ENCODE results near the gene RPL5. TPM values are rescaled to one million over a fixed set of nuclear protein-coding genes. Genes with fewer than 3 reads are reported as not detected.
"Not testable (repeated sequence)": the region's sequence is repeated elsewhere in the genome, so short reads cannot be mapped to it uniquely, and the experiment has no call there.

The RPL5 gene
- 646 and 1,004 TPM in 2 replicates for total RNA-seq (2014; rRNA removed; shearing (Covaris generic))

DNA sequence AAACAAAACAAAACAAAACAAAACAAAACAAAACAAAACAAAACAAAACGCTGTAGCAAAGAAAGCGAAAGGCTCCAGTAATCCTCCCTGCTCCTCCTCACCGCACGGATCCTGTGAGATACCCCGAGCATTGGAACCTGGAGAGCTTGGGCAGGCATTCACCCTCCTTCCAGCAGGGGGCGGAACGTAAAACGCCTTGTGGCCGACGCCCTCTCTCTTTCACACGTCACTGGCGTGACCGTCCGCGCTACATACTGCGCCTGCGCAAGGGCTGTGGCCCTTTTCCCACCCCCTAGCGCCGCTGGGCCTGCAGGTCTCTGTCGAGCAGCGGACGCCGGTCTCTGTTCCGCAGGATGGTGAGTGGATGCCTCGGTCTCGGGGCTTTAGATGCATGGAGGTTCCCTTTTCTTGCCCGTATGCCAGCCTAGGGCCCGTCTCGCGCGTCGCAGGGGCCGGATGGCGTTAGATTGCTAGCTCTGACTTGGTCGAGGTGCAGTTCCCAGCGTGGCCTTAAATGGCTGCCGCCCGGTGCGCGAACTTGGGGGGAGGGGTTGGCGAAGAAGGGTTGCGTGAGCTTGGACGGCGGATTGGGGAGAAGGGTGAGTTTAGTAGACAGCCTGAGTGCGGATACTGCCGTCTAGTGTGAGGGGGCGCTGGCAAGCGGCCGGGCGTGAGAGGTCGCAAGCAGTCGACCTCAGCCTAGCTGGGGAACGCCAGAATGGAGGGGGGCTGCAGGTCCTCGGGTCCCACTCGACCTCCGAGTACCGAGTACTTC, at the start of gene RPL5:
Gene RPL5 (plus strand): TSS at position 279 of the 775 bp plus-strand sequence. CDS start 75 bp downstream, at position 354.
- peaks cover 50% of the 10 kb centered on the region for H3K36me3 ChIP-seq
- H3K27ac ChIP-seq, result peak within 1 kb of the TSS; percentile 83
- no peaks in the 10 kb centered on the region for H3K9me3 ChIP-seq (replicated peaks)
- H3K4me1 ChIP-seq (replicated peaks), result peaks cover 11% of the 10 kb centered on the region
- H3K27me3 ChIP-seq (replicated peaks), result no peaks in the 10 kb centered on the region
- peak; percentile 97 to 99 for DNase-seq (ENCODE audit: low read depth in 1 of 2, low spot score in 2 of 2)
- peak within 1 kb of the TSS; percentile 92 for H3K4me3 ChIP-seq

DNA sequence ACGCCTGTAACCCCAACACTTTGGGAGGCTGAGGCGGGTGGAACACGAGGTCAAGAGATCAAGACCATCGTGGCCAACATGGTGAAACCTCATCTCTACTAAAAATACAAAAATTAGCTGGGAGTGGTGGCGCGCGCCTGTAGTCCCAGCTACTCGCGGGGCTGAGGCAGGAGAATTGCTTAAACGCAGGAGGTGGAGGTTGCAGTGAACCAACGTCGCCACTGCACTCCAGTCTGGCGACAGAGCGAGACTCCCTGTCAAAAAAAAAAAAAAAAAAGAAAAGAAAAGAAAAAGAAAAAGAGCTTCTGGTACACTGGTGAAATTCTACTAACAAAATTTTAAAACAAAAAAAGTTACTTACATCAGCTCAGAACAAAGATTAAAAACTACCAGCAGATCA, 48.3 kb upstream of the RPL5 start:
- H3K4me1 ChIP-seq (replicated peaks); H3K27me3 ChIP-seq (replicated peaks); H3K36me3 ChIP-seq; H3K9me3 ChIP-seq (replicated peaks); DNase-seq (ENCODE audit: low read depth in 1 of 2, low spot score in 2 of 2): not testable (repeated sequence)
- H3K27ac ChIP-seq, result peak overlapping the region; percentile 78; the same call in 1 of the 2 replicates
- peak overlapping the region; percentile 81 for H3K4me3 ChIP-seq

DNA sequence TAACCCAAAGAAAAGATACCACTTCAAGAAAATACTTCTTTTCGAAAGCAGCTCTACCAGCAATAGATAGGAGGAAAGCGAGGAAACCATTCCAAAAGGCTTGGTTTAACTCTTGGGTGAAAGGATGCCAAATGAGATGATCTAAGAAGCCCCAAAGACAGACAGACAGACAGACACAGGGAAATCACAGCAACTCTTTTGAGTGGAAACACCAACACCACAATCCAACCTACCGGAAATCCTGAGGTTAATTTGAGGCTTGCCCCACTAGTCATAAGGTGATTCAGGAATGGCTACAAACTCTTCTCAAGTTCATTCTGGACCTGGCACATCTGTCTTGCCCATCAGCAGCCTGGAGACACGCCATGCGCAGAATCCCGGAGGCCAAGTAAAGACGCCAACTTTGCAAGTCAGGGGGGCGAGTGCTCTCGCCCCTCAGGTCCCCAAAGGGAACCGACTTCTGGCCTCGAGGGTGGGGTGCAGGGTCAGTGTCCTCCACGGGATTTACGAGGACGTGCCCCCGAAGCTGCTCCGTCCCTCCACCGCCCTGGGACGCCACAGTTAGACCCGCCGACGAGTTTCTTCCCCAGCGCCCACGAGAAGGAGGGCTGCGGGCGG, 47.7 kb upstream of the RPL5 start:
- Histone ChIP-seq H3K4me3 (peak overlapping the region; percentile 81), H3K9me3 (replicated peaks) (no peaks in the 10 kb centered on the region), H3K27ac (peak overlapping the region; percentile 78), H3K4me1 (replicated peaks) (no peaks in the 10 kb centered on the region), H3K27me3 (replicated peaks) (no peaks in the 10 kb centered on the region), H3K36me3 (peaks cover 5% of the 10 kb centered on the region)
- peak; percentile 44 to 55 for DNase-seq (ENCODE audit: low read depth in 1 of 2, low spot score in 2 of 2)

DNA sequence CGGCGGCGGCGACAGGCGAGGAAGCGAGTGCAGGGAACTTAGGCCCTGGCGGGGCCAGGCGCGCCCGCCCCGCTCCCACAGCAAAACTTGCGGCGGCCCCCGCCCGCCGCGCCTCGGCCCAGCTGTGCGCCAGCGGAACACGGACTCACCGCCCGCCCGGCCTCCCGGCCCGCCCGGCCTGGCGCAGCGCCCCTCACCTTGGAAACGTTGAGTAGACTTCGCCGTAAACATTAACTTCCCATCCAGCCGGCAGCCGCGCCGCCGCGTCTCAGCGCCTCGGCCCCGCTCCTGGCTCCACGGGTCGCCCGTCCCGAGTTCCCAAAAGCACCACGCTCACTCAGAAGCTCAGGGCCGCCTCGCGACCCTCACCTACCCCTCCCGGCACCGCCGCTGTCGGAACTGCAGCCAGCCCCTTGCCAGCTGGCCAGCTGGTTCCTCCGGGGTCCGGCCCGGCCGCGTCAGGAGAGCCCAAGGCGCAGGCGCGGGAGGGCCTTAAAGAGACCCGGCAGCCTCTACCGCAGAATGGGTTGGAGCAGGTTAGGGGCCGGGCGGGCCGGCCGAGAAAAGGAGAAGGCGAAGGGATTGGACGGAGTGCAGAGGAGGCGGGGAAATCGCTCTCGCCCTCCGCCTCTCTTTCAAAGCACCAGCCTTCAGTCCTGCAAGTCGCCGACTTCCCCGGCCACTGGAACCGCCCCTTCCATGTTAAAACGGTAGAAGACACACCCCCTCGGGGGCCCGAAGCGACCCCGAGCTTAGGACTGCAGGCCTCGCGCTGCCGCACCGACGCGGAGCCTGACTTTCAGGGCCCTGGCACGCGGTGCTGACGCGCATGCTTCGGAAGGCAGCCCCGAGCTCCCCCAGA, 47.0 kb upstream of the RPL5 start, which contains the start of gene EVI5:
Gene EVI5 (minus strand): TSS at position 470 of the 862 bp plus-strand sequence. CDS start 48,562 bp downstream, outside the sequence.
- H3K27ac ChIP-seq, result peak within 1 kb of the TSS; percentile 78
- H3K27me3 ChIP-seq (replicated peaks), result no peaks in the 10 kb centered on the region
- peaks cover 5% of the 10 kb centered on the region for H3K36me3 ChIP-seq
- peak within 1 kb of the TSS; percentile 81 for H3K4me3 ChIP-seq
- peak; percentile 96 to 97 for DNase-seq (ENCODE audit: low read depth in 1 of 2, low spot score in 2 of 2)
- no peaks in the 10 kb centered on the region for H3K4me1 ChIP-seq (replicated peaks)
- no peaks in the 10 kb centered on the region for H3K9me3 ChIP-seq (replicated peaks)

DNA sequence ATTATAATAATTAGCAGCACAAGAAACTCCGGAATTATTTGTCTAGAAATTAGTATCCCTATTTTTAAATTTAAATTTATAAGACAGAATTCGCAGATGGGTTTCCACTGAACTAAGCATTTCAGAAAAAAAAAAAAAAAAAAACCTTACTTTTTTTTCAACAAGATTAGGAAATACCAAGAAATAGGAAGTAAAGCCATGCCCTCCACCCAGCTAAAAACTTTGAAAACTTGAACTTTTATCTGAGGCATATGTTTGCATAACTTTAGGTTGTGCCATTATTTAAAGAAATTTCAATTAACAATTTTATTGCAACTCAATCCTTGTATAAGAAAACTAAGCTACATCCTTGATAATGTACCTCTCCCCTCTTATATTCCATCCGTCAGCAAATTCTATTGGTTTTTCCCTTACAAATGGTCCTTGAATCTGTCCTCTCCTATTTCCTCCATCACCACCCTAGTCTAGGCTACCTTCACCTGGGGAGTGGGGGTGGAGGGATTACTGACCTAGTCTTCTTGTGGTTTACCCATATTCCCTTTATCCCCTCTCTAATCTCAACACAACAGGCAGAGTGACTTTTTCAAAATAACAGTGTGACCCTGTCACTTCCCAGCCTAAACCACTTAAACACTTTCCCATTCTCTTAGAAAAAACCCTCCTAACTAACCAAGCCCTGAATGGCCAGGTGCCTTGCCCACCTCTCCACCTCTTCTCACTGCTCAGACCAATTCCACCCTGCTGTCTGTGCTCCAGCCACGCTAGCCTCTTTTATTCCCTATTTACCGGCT, 45.5 kb upstream of the RPL5 start:
- Histone ChIP-seq H3K27me3 (replicated peaks) (no peaks in the 10 kb centered on the region), H3K4me1 (replicated peaks) (no peaks in the 10 kb centered on the region), H3K36me3 (peaks cover 5% of the 10 kb centered on the region), H3K9me3 (replicated peaks) (no peaks in the 10 kb centered on the region), H3K27ac (no peak overlapping the region), H3K4me3 (no peak overlapping the region)
- DNase-seq (ENCODE audit: low read depth in 1 of 2, low spot score in 2 of 2), result no peak

- no peak overlapping the region for H3K27ac ChIP-seq
- H3K4me3 ChIP-seq, result no peak overlapping the region
- no peaks in the 10 kb centered on the region for H3K36me3 ChIP-seq
- H3K9me3 ChIP-seq (replicated peaks), result no peaks in the 10 kb centered on the region
- DNase-seq (ENCODE audit: low read depth in 1 of 2, low spot score in 2 of 2), result no peak
- H3K27me3 ChIP-seq (replicated peaks), result no peaks in the 10 kb centered on the region
- no peaks in the 10 kb centered on the region for H3K4me1 ChIP-seq (replicated peaks)
Measured at GRCh38 chr1:92790081-92790480, 41.8 kb upstream of the RPL5 start.

DNA sequence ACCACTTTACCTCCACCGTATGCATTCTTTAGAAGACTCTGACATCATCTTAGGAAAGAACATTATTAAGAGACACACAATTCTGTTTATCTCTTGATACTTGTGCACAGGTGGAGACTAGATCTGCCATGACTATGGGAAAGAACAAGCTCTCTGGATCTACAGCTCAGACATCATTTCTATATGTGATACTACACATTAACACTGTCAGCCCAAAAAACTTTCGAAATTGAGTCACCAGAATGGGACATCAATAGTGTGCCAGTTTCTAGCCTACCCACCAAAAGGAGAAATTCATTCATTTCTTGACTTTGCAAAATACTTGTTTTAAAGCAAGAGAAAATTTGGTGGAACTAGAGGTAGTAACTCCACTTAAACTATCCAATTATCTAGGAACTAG, 41.0 kb upstream of the RPL5 start:
- Histone ChIP-seq H3K9me3 (replicated peaks) (no peaks in the 10 kb centered on the region), H3K4me1 (replicated peaks) (no peaks in the 10 kb centered on the region), H3K36me3 (no peaks in the 10 kb centered on the region), H3K27ac (no peak overlapping the region), H3K4me3 (no peak overlapping the region), H3K27me3 (replicated peaks) (no peaks in the 10 kb centered on the region)
- no peak for DNase-seq (ENCODE audit: low read depth in 1 of 2, low spot score in 2 of 2)

GRCh38 chr1:92791487-92792066, 40.3 kb upstream of the RPL5 start:
- Histone ChIP-seq H3K27me3 (replicated peaks) (no peaks in the 10 kb centered on the region), H3K4me3 (no peak overlapping the region), H3K4me1 (replicated peaks) (no peaks in the 10 kb centered on the region)

GRCh38 chr1:92792340-92792782, 39.5 kb upstream of the RPL5 start:
- Histone ChIP-seq H3K27me3 (replicated peaks) (no peaks in the 10 kb centered on the region), H3K4me3 (no peak overlapping the region), H3K36me3 (no peaks in the 10 kb centered on the region), H3K9me3 (replicated peaks) (no peaks in the 10 kb centered on the region), H3K4me1 (replicated peaks) (no peaks in the 10 kb centered on the region), H3K27ac (no peak overlapping the region)
- no peak for DNase-seq (ENCODE audit: low read depth in 1 of 2, low spot score in 2 of 2)

More at GRCh38 chr1:92791487-92792066, 40.3 kb upstream of the RPL5 start:
- H3K27ac ChIP-seq, result no peak overlapping the region
- H3K36me3 ChIP-seq, result no peaks in the 10 kb centered on the region
- DNase-seq (ENCODE audit: low read depth in 1 of 2, low spot score in 2 of 2), result no peak
- H3K9me3 ChIP-seq (replicated peaks), result no peaks in the 10 kb centered on the region

GRCh38 chr1:92795166-92795565, 36.7 kb upstream of the RPL5 start:
- Histone ChIP-seq H3K9me3 (replicated peaks) (no peaks in the 10 kb centered on the region), H3K27me3 (replicated peaks) (no peaks in the 10 kb centered on the region), H3K4me1 (replicated peaks) (no peaks in the 10 kb centered on the region), H3K27ac (no peak overlapping the region), H3K4me3 (no peak overlapping the region), H3K36me3 (no peaks in the 10 kb centered on the region)
- DNase-seq (ENCODE audit: low read depth in 1 of 2, low spot score in 2 of 2), result no peak

DNA sequence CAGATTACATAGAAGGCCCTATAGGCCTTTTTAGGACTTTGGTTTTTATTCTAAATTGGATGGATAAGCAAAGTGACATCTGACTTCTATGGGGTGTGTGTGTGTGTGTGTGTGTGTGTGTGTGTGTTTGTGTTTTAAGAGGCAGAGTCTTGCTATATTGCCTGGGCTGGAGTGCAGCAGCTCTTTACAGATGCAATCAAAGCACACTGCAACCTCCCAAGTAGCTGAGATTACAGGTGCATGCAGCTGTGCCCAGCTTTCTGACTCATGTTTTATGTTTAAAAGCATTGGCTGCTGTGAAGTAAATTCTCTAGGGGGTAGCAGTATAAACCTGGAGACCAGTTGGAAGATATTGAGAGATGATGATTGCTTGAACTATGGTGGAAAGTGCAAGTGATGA, 34.5 kb upstream of the RPL5 start:
- Histone ChIP-seq H3K27ac (no peak overlapping the region), H3K27me3 (replicated peaks) (no peaks in the 10 kb centered on the region), H3K36me3 (no peaks in the 10 kb centered on the region), H3K9me3 (replicated peaks) (no peaks in the 10 kb centered on the region), H3K4me1 (replicated peaks) (no peaks in the 10 kb centered on the region), H3K4me3 (no peak overlapping the region)
- no peak for DNase-seq (ENCODE audit: low read depth in 1 of 2, low spot score in 2 of 2)

DNA sequence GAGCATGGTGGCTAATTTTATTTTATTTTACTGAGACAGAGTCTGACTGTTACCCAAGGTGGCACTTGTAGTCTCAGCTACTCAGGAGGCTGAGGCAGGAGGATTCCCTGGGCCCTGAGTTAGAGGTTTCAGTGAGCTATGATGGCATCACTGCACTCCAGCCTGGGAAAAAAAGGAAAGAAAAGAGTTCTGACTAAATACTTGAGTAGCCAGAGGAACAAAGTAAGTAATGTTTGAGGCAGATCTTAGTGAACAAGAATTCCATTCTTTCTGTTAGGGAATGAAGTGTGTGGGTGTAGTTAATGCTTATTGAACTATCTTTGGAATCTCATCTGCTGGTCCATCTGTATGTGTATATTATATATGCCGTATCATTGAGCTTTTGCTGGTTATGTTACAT, 33.9 kb upstream of the RPL5 start:
- H3K27ac ChIP-seq, result no peak overlapping the region
- no peak for DNase-seq (ENCODE audit: low read depth in 1 of 2, low spot score in 2 of 2)

More for the DNA sequence above, 33.9 kb upstream of the RPL5 start:
- Histone ChIP-seq H3K4me3 (no peak overlapping the region), H3K36me3 (no peaks in the 10 kb centered on the region), H3K4me1 (replicated peaks) (no peaks in the 10 kb centered on the region), H3K27me3 (replicated peaks) (no peaks in the 10 kb centered on the region), H3K9me3 (replicated peaks) (no peaks in the 10 kb centered on the region)
